K562 (cell line): ENCODE results near the gene NR3C1. TPM values are rescaled to one million over a fixed set of nuclear protein-coding genes. Genes with fewer than 3 reads are reported as not detected.

Source experiments
- ETS1 ChIP-seq: conservative IDR thresholded peaks from 2 replicates; pipeline ENCODE4 v1.6.1; 2011; ENCODE audit warnings: low read depth, mild to moderate bottlenecking, low read length; ENCODE audit not compliant: control insufficient read depth
- NCOA6 ChIP-seq: fragments of 450-650 bp; IDR thresholded peaks from 2 replicates; pipeline ENCODE4 v1.6.1; 2017; ENCODE audit warnings: mild to moderate bottlenecking
- SMARCA5 ChIP-seq: fragments of 450-650 bp; IDR thresholded peaks from 2 replicates; pipeline ENCODE4 v1.6.1; 2016
- TRIM28 ChIP-seq: fragments of 450-650 bp; IDR thresholded peaks from 2 replicates; pipeline ENCODE4 v1.6.1; 2017
- ZKSCAN3 ChIP-seq: fragments of 250-450 bp; sonication (Bioruptor Pico); IDR thresholded peaks from 2 replicates; pipeline ENCODE4 v1.4.0; 2020
- polyA plus RNA-seq, 8 experiments: library from polyadenylated mRNA; depleted of rRNA in 4 of 8; stranded (reverse) in 5 of 8; unstranded in 3 of 8; fragments of >200 nt; fragmentation: Nextera tagmentation in 2 of 8; fragmentation: Illumina TruSeq in 1 of 8; extraction: Ambion mirVana in 2 of 8; extraction: Trizol in 1 of 8; gene quantifications; 2 replicates each; pipeline versions ENCODE4 v1.2.1 to v1.2.3, GENCODE V29; 2011 to 2014; ENCODE audit warnings: inconsistent platforms in 1 of 8, missing spikeins in 1 of 8
- total RNA-seq, 7 experiments: library from RNA; depleted of rRNA in 6 of 7; stranded (reverse); fragments of >200 nt in 6 of 7; fragmentation: Illumina TruSeq in 2 of 7; extraction: Trizol in 2 of 7; gene quantifications; 2 replicates each; pipeline versions ENCODE4 v1.2.1 to v1.2.3, GENCODE V29; 2011 to 2021; ENCODE audit warnings: low replicate concordance in 1 of 7
- TF ChIP-seq, protein P1 (sequence below): fragments of 250-450 bp; sonication (Bioruptor Pico); IDR thresholded peaks from 2 replicates; pipeline ENCODE4 v1.4.0; 2020; ENCODE audit warnings: mild to moderate bottlenecking, moderate library complexity
- TF ChIP-seq, protein P2 (sequence below), 2 experiments: fragments of 450-650 bp; IDR thresholded peaks; 2 replicates each; pipeline ENCODE4 v1.6.1; 2016

The NR3C1 gene
- total and polyA plus RNA-seq, 9 of the 15 experiments (the other 6 are each of a cell fraction or from before 2014, with no cell fraction given): 8.2 to 36.0 (median 15.0) TPM

- TF ChIP-seq, protein P1, sequence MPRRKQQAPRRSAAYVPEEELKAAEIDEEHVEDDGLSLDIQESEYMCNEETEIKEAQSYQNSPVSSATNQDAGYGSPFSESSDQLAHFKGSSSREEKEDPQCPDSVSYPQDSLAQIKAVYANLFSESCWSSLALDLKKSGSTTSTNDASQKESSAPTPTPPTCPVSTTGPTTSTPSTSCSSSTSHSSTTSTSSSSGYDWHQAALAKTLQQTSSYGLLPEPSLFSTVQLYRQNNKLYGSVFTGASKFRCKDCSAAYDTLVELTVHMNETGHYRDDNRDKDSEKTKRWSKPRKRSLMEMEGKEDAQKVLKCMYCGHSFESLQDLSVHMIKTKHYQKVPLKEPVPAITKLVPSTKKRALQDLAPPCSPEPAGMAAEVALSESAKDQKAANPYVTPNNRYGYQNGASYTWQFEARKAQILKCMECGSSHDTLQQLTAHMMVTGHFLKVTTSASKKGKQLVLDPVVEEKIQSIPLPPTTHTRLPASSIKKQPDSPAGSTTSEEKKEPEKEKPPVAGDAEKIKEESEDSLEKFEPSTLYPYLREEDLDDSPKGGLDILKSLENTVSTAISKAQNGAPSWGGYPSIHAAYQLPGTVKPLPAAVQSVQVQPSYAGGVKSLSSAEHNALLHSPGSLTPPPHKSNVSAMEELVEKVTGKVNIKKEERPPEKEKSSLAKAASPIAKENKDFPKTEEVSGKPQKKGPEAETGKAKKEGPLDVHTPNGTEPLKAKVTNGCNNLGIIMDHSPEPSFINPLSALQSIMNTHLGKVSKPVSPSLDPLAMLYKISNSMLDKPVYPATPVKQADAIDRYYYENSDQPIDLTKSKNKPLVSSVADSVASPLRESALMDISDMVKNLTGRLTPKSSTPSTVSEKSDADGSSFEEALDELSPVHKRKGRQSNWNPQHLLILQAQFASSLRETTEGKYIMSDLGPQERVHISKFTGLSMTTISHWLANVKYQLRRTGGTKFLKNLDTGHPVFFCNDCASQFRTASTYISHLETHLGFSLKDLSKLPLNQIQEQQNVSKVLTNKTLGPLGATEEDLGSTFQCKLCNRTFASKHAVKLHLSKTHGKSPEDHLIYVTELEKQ (CRISPR knock-in tag): no peak
- TF ChIP-seq SMARCA5: no peak
- TF ChIP-seq ETS1: no peak
- TF ChIP-seq NCOA6: no peak
- TF ChIP-seq ZKSCAN3 (CRISPR knock-in tag): no peak
- no peak for TF ChIP-seq TRIM28
- TF ChIP-seq, protein P2, sequence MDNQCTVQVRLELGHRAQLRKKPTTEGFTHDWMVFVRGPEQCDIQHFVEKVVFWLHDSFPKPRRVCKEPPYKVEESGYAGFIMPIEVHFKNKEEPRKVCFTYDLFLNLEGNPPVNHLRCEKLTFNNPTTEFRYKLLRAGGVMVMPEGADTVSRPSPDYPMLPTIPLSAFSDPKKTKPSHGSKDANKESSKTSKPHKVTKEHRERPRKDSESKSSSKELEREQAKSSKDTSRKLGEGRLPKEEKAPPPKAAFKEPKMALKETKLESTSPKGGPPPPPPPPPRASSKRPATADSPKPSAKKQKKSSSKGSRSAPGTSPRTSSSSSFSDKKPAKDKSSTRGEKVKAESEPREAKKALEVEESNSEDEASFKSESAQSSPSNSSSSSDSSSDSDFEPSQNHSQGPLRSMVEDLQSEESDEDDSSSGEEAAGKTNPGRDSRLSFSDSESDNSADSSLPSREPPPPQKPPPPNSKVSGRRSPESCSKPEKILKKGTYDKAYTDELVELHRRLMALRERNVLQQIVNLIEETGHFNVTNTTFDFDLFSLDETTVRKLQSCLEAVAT (IDR thresholded peaks at IDR 0.05): no peak
These were observed 89.4 kb downstream of the NR3C1 start (continued) for GRCh38 chr5:143314099-143314498.
